NT2/D1 (cell line): ENCODE data around the gene WNK2.

Source experiments
- SUZ12 ChIP-seq: IDR thresholded peaks from 2 replicates; pipeline ENCODE4 v1.6.1; 2011; ENCODE audit not compliant: insufficient read length, insufficient read depth; ENCODE audit errors: extremely low read depth
- YY1 ChIP-seq: IDR thresholded peaks from 2 replicates; pipeline ENCODE4 v1.6.1; 2011; ENCODE audit not compliant: insufficient read length, insufficient read depth
- ZNF274 ChIP-seq: IDR thresholded peaks from 2 replicates; pipeline ENCODE4 v1.6.1; 2011; ENCODE audit warnings: mild to moderate bottlenecking, low read depth, low read length

DNA sequence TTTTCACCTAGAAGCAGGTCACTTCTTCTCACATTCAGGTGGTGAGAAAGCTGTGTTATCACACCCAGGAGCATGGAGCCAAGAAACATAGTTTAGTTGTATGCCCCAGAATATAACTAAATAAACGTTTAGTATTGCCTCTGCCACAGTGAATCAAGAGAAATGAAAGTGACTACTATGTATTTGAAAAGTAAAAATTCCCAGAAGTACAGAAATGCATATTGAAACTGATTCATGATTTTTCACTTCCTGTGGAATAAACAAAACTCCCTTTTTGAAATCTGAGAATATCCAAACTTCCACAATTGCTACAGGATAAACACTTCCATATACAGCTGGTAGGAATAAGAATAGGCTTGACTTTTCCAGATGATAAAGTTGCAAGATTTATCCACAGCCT is 34.6 kb upstream of the WNK2 start:
- no peak for TF ChIP-seq ZNF274
- TF ChIP-seq SUZ12 = no peak
- TF ChIP-seq YY1 = no peak
